GM12878 (cell line): ENCODE data around the gene RXFP4. TPM values are rescaled to one million over a fixed set of nuclear protein-coding genes. Genes with fewer than 3 reads are reported as not detected.
A peak's percentile ranks its signal among the peaks of the same experiment; 100 is the strongest.

Source experiments
- BCL11A ChIP-seq: IDR thresholded peaks from 2 replicates; pipeline ENCODE4 v1.6.1; 2011; ENCODE audit warnings: low read depth, low read length
- BHLHE40 ChIP-seq, 2 experiments: fragments of 450-650 bp in 1 of 2; IDR thresholded peaks; 2 replicates each; pipeline ENCODE4 v1.6.1; 2011 to 2017; ENCODE audit warnings: low read depth in 2 of 2, borderline replicate concordance in 1 of 2, improper control_type of control experiment in 1 of 2, low read length in 1 of 2, mild to moderate bottlenecking in 1 of 2
- MXI1 ChIP-seq: fragments of 150-350 bp; IDR thresholded peaks from 2 replicates; pipeline ENCODE4 v1.6.1; 2011; ENCODE audit warnings: low read depth, mild to moderate bottlenecking, inconsistent platforms, low read length, improper control_type of control experiment
- NFYB ChIP-seq: IDR thresholded peaks from 2 replicates; pipeline ENCODE4 v1.6.1; 2011; ENCODE audit warnings: low read depth, mild to moderate bottlenecking, low read length, improper control_type of control experiment, moderate library complexity; ENCODE audit not compliant: insufficient read depth
- RUNX3 ChIP-seq: IDR thresholded peaks from 2 replicates; pipeline ENCODE4 v1.6.1; 2012; ENCODE audit warnings: low read length, inconsistent platforms
- ZBED1 ChIP-seq: IDR thresholded peaks from 2 replicates; pipeline ENCODE4 v1.6.1; 2016; ENCODE audit warnings: borderline replicate concordance
- polyA plus RNA-seq, 11 experiments: library from polyadenylated mRNA; depleted of rRNA in 4 of 11; unstranded in 6 of 11; stranded (reverse) in 5 of 11; fragments of >200 nt; fragmentation: Nextera tagmentation in 4 of 11; fragmentation: Illumina TruSeq in 1 of 11; extraction: Ambion mirVana in 4 of 11; extraction: Trizol in 1 of 11; gene quantifications; 1 replicate in 1 of 11; 2 replicates in 10 of 11; pipeline versions ENCODE4 v1.2.1 to v1.2.3, GENCODE V29; 2011 to 2016; ENCODE audit warnings: inconsistent platforms in 2 of 11, missing spikeins in 2 of 11, low read depth in 1 of 11
- total RNA-seq, 4 experiments: library from RNA; depleted of rRNA in 3 of 4; stranded (reverse); fragments of >200 nt in 3 of 4; fragmentation: Illumina TruSeq in 1 of 4; extraction: Trizol in 1 of 4; gene quantifications; 2 replicates each; pipeline versions ENCODE4 v1.2.1 to v1.2.3, GENCODE V29; 2013 to 2021
- TF ChIP-seq, protein P1 (sequence below): IDR thresholded peaks from 2 replicates; pipeline ENCODE4 v1.6.1; 2012; ENCODE audit warnings: low read depth, low read length, improper control_type of control experiment
- TF ChIP-seq, protein P2 (sequence below), 3 experiments: IDR thresholded peaks in 2 of 3; conservative IDR thresholded peaks in 1 of 3; 2 replicates each; pipeline ENCODE4 v1.5.1; 2011; ENCODE audit warnings: low read depth in 3 of 3, low read length in 3 of 3, mild to moderate bottlenecking in 3 of 3, control low read depth in 2 of 3, moderate library complexity in 2 of 3, inconsistent platforms in 1 of 3, mixed read lengths in 1 of 3; ENCODE audit not compliant: control insufficient read depth in 2 of 3, insufficient read depth in 1 of 3; ENCODE audit errors: extremely low read depth in 1 of 3
- TF ChIP-seq, protein P3 (sequence below): IDR thresholded peaks from 2 replicates; pipeline ENCODE4 v1.6.1; 2011; ENCODE audit warnings: low read depth, mild to moderate bottlenecking, low read length, moderate library complexity, borderline replicate concordance; ENCODE audit errors: extremely low read depth

The RXFP4 gene
- total and polyA plus RNA-seq, 10 of the 15 experiments (the other 5 are each of a cell fraction or from before 2014, with no cell fraction given) = 0.10 to 0.40 (median 0.39) TPM; not detected in 7

DNA sequence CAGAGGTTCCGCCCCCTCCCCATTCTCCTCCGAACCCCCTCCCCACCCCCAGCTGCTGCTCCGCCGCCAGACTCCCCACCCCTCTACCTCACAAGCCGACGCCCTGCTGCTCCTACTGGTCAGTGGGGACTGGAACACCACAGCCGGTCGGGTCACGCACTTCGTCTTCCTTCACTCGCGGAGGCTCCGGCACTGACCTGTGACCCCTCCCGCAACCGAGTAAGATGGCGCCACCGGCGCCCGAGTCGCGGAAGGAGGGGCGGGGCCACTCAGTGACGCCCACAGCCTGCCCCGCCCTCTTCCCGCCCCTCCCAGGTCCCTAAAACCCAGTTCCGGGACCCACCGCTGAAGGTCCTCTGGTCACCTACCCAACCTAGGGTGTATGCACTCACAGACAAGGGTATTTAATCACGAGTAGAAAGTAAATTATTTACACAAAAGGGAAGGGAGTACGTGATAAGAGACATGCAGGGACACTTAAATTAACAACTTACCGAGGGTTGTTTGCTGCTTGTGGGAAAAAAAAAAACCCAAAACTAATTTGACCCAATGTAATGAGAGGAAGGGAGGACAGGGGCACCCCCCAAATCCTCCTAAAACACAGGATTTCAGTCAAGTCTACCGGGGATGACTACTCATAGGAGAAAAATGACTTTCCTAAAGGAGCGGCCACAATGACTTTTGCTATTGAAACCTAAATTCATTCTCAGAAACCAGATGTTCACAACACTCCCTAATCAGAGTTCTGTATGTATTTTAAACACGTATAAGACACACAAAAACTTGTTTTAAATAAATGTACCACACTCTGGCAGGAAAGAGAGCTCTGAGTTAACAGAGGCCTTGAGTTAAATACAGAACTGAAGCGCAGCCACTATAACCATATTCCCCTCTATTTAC is 30.0 kb upstream of the RXFP4 start, which contains the start of gene RIT1 (continued):
- TF ChIP-seq, protein P1, sequence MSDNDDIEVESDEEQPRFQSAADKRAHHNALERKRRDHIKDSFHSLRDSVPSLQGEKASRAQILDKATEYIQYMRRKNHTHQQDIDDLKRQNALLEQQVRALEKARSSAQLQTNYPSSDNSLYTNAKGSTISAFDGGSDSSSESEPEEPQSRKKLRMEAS = no peak
- TF ChIP-seq NFYB (no peak), BHLHE40 (IDR thresholded peaks at IDR 0.05; ENCODE audit: borderline replicate concordance in 1 of 2, low read depth in 2 of 2, low read length in 1 of 2) (peak; percentile 30 to 57; a peak in 2 of 4 replicates), BCL11A (0 out of 2 replicates have a peak, but pooled peaks have one; percentile 29), MXI1 (peak; percentile 43; the same call in 1 of the 2 replicates), ZBED1 (peak; percentile 49; the same call in 1 of the 2 replicates), RUNX3 (peak; percentile 40)
- TF ChIP-seq, protein P2, sequence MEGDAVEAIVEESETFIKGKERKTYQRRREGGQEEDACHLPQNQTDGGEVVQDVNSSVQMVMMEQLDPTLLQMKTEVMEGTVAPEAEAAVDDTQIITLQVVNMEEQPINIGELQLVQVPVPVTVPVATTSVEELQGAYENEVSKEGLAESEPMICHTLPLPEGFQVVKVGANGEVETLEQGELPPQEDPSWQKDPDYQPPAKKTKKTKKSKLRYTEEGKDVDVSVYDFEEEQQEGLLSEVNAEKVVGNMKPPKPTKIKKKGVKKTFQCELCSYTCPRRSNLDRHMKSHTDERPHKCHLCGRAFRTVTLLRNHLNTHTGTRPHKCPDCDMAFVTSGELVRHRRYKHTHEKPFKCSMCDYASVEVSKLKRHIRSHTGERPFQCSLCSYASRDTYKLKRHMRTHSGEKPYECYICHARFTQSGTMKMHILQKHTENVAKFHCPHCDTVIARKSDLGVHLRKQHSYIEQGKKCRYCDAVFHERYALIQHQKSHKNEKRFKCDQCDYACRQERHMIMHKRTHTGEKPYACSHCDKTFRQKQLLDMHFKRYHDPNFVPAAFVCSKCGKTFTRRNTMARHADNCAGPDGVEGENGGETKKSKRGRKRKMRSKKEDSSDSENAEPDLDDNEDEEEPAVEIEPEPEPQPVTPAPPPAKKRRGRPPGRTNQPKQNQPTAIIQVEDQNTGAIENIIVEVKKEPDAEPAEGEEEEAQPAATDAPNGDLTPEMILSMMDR (IDR thresholded peaks at IDR 0.05 in 2 of 3, conservative IDR thresholded peaks at IDR 0.05 in 1 of 3; ENCODE audit: control insufficient read depth in 2 of 3, extremely low read depth in 1 of 3, insufficient read depth in 1 of 3, low read depth in 3 of 3, low read length in 3 of 3) = no peak
- TF ChIP-seq, protein P3, sequence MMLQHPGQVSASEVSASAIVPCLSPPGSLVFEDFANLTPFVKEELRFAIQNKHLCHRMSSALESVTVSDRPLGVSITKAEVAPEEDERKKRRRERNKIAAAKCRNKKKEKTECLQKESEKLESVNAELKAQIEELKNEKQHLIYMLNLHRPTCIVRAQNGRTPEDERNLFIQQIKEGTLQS = no peak
